Sciatic nerve (tissue), 2 donors: Measurements from ENCODE around the gene QSER1. TPM values are rescaled to one million over a fixed set of nuclear protein-coding genes. Genes with fewer than 3 reads are reported as not detected.
A peak's percentile ranks its signal among the peaks of the same experiment; 100 is the strongest.
"Not testable (repeated sequence)": the region's sequence is repeated elsewhere in the genome, so short reads cannot be mapped to it uniquely, and the experiment has no call there.

ENCODE experiments used
- ATAC-seq: fragments of 200-7000 bp; cut with Tn5 transposase; one replicate; pipeline ENCODE4 v1.9.1; 2020; ENCODE audit warnings: mild to moderate bottlenecking, moderate library complexity
- DNase-seq: peaks from one replicate; pipeline ENCODE4 v3.0.0-alpha.2; 2020; ENCODE audit warnings: low spot score
- intact Hi-C: fragments of 100-400 bp; cut with DNase I; formaldehyde crosslinking; loops from one replicate; pipeline ENCODE4 v1.14.2; 2022
- total RNA-seq: library from RNA; stranded (reverse); fragmentation: NEBNext Ultra II Directional; extraction: Animal tissue kit (Norgen Biotek cat#: 25700); gene quantifications from one replicate; pipeline ENCODE4 v1.2.1, GENCODE V29; 2021
- donor health status: DM: no; HTN: no; CAD: no.
- donor health status: DM: no; HTN: no; CAD: no.

Gene QSER1
- total RNA-seq = 50.7 TPM

GRCh38 chr11:32892355-32893092 is at the start of gene QSER1:
Gene QSER1 (plus strand): TSS chr11:32892811. CDS start chr11:32893126, 315 bp downstream.
- intact Hi-C loops = no loop called here
- ATAC-seq (peak; percentile 66), DNase-seq (peak; percentile 83)

- ATAC-seq (no peak), DNase-seq (no peak)
- intact Hi-C loops = no loop called here
Observed at GRCh38 chr11:32843544-32843943, 49.1 kb upstream of the QSER1 start.

- intact Hi-C loops = no loop called here
- ATAC-seq (no peak), DNase-seq (no peak)
Observed at GRCh38 chr11:32847511-32847910, 45.1 kb upstream of the QSER1 start.

GRCh38 chr11:32849761-32850160 is 42.9 kb upstream of the QSER1 start:
- intact Hi-C loops = no loop called here
- DNase-seq = no peak
- no peak for ATAC-seq

- no peak for DNase-seq
- intact Hi-C loops = no loop called here
- no peak for ATAC-seq
Observed at GRCh38 chr11:32851251-32851650, 41.4 kb upstream of the QSER1 start.

GRCh38 chr11:32852207-32852606 is 40.4 kb upstream of the QSER1 start:
- DNase-seq = no peak
- ATAC-seq = peak; percentile 13
- intact Hi-C loops = no loop called here

- DNase-seq (no peak), ATAC-seq (no peak)
- intact Hi-C loops = no loop called here
Observed at GRCh38 chr11:32855601-32856000, 37.0 kb upstream of the QSER1 start.

- intact Hi-C loops = no loop called here
- DNase-seq = no peak
- ATAC-seq = no peak
Observed at GRCh38 chr11:32858731-32859130, 33.9 kb upstream of the QSER1 start.

- intact Hi-C loops = no loop called here
- no peak for DNase-seq
- ATAC-seq = no peak
Observed at GRCh38 chr11:32861850-32862577, 30.6 kb upstream of the QSER1 start.

- DNase-seq (no peak), ATAC-seq (no peak)
- intact Hi-C loops = no loop called here
Observed at GRCh38 chr11:32864555-32864954, 28.1 kb upstream of the QSER1 start.

- DNase-seq, ATAC-seq, intact Hi-C loops: not testable (repeated sequence)
Observed at GRCh38 chr11:32868752-32869151, 23.9 kb upstream of the QSER1 start.

- intact Hi-C loops = no loop called here
- ATAC-seq (no peak), DNase-seq (no peak)
Observed at GRCh38 chr11:32870676-32871075, 21.9 kb upstream of the QSER1 start.

GRCh38 chr11:32874132-32874531 is 18.5 kb upstream of the QSER1 start:
- intact Hi-C loops = no loop called here
- DNase-seq (no peak), ATAC-seq (no peak)

- intact Hi-C loops = no loop called here
- ATAC-seq = no peak
- no peak for DNase-seq
Observed at GRCh38 chr11:32881286-32881685, 11.3 kb upstream of the QSER1 start.

GRCh38 chr11:32883421-32883820 is 9.2 kb upstream of the QSER1 start:
- no peak for ATAC-seq
- DNase-seq = no peak
- intact Hi-C loops = no loop called here

- no peak for ATAC-seq
- DNase-seq = no peak
- intact Hi-C loops = no loop called here
Observed at GRCh38 chr11:32884023-32884422, 8.6 kb upstream of the QSER1 start.

GRCh38 chr11:32884770-32885384 is 7.7 kb upstream of the QSER1 start:
- intact Hi-C loops = no loop called here
- DNase-seq = no peak
- no peak for ATAC-seq

- ATAC-seq (no peak), DNase-seq (no peak)
- intact Hi-C loops = no loop called here
Observed at GRCh38 chr11:32885556-32885955, 7.1 kb upstream of the QSER1 start.

GRCh38 chr11:32886180-32886579 is 6.4 kb upstream of the QSER1 start:
- DNase-seq (no peak), ATAC-seq (no peak)
- intact Hi-C loops = no loop called here

GRCh38 chr11:32887707-32888383 is 4.8 kb upstream of the QSER1 start:
- intact Hi-C loops, ATAC-seq, DNase-seq: not testable (repeated sequence)
